Hepatocyte (in vitro differentiated cells): ENCODE data around the gene TTC17. TPM values are rescaled to one million over a fixed set of nuclear protein-coding genes. Genes with fewer than 3 reads are reported as not detected.

Experiments used
- DNase-seq: peaks from one replicate; pipeline ENCODE4 v3.0.0-alpha.2; 2016; ENCODE audit warnings: low spot score
- H2AFZ ChIP-seq: fragments of 200-600 bp; sonication (generic); 2 replicates; pipeline ENCODE4 v1.6.0; 2016; ENCODE audit warnings: antibody characterized with exemption, mild to moderate bottlenecking
- H3K27ac ChIP-seq: fragments of 200-600 bp; sonication (generic); 2 replicates; pipeline ENCODE4 v1.5.1; 2016; ENCODE audit warnings: mild to moderate bottlenecking
- H3K27me3 ChIP-seq: fragments of 200-600 bp; sonication (generic); 2 replicates; pipeline ENCODE4 v1.6.1; 2016
- H3K36me3 ChIP-seq: fragments of 200-600 bp; sonication (generic); replicated peaks from 2 replicates; pipeline ENCODE4 v1.5.1; 2016; ENCODE audit warnings: low read depth; ENCODE audit not compliant: insufficient read depth
- H3K4me1 ChIP-seq: fragments of 200-600 bp; sonication (generic); 2 replicates; pipeline ENCODE4 v1.5.1; 2016; ENCODE audit warnings: mild to moderate bottlenecking, moderate library complexity; ENCODE audit not compliant: insufficient read depth
- H3K4me2 ChIP-seq: fragments of 200-600 bp; sonication (generic); 2 replicates; pipeline ENCODE4 v1.6.0; 2016
- H3K4me3 ChIP-seq: fragments of 200-600 bp; sonication (generic); 2 replicates; pipeline ENCODE4 v1.5.1; 2016; ENCODE audit warnings: mild to moderate bottlenecking
- H3K79me2 ChIP-seq: fragments of 200-600 bp; sonication (generic); 2 replicates; pipeline ENCODE4 v1.6.0; 2017; ENCODE audit warnings: mild to moderate bottlenecking
- H3K9me2 ChIP-seq: fragments of 200-600 bp; sonication (generic); replicated peaks from 2 replicates; pipeline ENCODE4 v1.6.0; 2017; ENCODE audit warnings: mild to moderate bottlenecking; ENCODE audit not compliant: insufficient read depth
- H3K9me3 ChIP-seq: fragments of 200-600 bp; sonication (generic); 2 replicates; pipeline ENCODE4 v1.5.1; 2016; ENCODE audit warnings: low read depth, mild to moderate bottlenecking
- H4K20me1 ChIP-seq: fragments of 200-600 bp; sonication (generic); 2 replicates; pipeline ENCODE4 v1.6.0; 2016; ENCODE audit warnings: mild to moderate bottlenecking; ENCODE audit not compliant: insufficient read depth, poor library complexity, severe bottlenecking
- EZH2 ChIP-seq: fragments of 200-600 bp; sonication (generic); IDR thresholded peaks from 2 replicates; pipeline ENCODE4 v1.6.1; 2016; ENCODE audit warnings: antibody characterized with exemption, mild to moderate bottlenecking, borderline replicate concordance
- EZH2phosphoT487 ChIP-seq: fragments of 200-600 bp; sonication (generic); IDR thresholded peaks from one replicate; pipeline ENCODE4 v1.6.1; 2018; ENCODE audit warnings: antibody characterized with exemption, mild to moderate bottlenecking, low read depth, moderate library complexity; ENCODE audit not compliant: unreplicated experiment, severe bottlenecking
- WGBS: methylation state at CpG from one replicate; pipeline ENCODE4 v1.1.6; 2016; ENCODE audit warnings: low lambda C conversion rate; ENCODE audit errors: missing lambda C conversion rate; 5-methylcytosine and 5-hydroxymethylcytosine counted together
- polyA plus RNA-seq: library from polyadenylated mRNA; unstranded; fragments of >200 nt; fragmentation: Nextera tagmentation; extraction: Ambion mirVana; gene quantifications from 2 replicates; pipeline ENCODE4 v1.2.1, GENCODE V29; 2016
- total RNA-seq: library from RNA; depleted of rRNA; stranded (reverse); fragments of >200 nt; gene quantifications from 2 replicates; pipeline ENCODE4 v1.2.3, GENCODE V29; 2014
- TF ChIP-seq, protein P1 (sequence below): fragments of 200-600 bp; sonication (generic); IDR thresholded peaks from 2 replicates; pipeline ENCODE4 v1.5.1; 2016; ENCODE audit warnings: antibody characterized with exemption, mild to moderate bottlenecking; ENCODE audit not compliant: poor library complexity

The TTC17 gene
- total and polyA plus RNA-seq, 2 experiments from 2014 or later = 39.4 to 101 TPM

DNA sequence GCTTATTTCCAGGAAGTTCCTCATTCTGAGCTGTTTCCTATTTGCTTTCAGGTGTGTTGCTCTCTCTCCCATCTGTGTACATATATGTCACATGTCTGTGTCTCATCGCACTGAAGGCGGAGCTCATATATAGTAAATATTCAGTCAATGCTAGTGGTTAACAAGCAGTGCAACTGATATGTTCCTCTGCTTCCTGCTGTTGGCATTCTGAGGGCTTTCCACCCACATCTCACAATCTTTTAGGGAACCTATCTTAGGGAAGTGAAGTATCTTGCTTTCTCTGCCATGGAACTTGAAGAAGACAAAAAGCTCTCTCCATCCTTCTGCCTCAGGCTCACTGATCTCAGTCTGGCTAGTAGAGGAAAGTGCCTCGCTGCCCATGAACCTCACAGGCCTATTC, 139.8 kb downstream of the TTC17 start:
- TF ChIP-seq EZH2 = no peak
- TF ChIP-seq, protein P1, sequence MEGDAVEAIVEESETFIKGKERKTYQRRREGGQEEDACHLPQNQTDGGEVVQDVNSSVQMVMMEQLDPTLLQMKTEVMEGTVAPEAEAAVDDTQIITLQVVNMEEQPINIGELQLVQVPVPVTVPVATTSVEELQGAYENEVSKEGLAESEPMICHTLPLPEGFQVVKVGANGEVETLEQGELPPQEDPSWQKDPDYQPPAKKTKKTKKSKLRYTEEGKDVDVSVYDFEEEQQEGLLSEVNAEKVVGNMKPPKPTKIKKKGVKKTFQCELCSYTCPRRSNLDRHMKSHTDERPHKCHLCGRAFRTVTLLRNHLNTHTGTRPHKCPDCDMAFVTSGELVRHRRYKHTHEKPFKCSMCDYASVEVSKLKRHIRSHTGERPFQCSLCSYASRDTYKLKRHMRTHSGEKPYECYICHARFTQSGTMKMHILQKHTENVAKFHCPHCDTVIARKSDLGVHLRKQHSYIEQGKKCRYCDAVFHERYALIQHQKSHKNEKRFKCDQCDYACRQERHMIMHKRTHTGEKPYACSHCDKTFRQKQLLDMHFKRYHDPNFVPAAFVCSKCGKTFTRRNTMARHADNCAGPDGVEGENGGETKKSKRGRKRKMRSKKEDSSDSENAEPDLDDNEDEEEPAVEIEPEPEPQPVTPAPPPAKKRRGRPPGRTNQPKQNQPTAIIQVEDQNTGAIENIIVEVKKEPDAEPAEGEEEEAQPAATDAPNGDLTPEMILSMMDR = no peak
- TF ChIP-seq EZH2phosphoT487 = no peak
- no peak overlapping the region for H3K4me3 ChIP-seq
- no peaks in the 10 kb centered on the region for H3K79me2 ChIP-seq
- H3K27me3 ChIP-seq = no peaks in the 10 kb centered on the region
- no peaks in the 10 kb centered on the region for H3K9me2 ChIP-seq
- H4K20me1 ChIP-seq = no peaks in the 10 kb centered on the region
- H3K36me3 ChIP-seq = no peaks in the 10 kb centered on the region
- H3K9me3 ChIP-seq = no peaks in the 10 kb centered on the region
- no peak overlapping the region for H2AFZ ChIP-seq
- no peak overlapping the region for H3K4me2 ChIP-seq
- H3K27ac ChIP-seq = no peak overlapping the region
- no peak for DNase-seq
- no peaks in the 10 kb centered on the region for H3K4me1 ChIP-seq
- WGBS = 87% methylated on average over 3 of the region's 3 CpGs

DNA sequence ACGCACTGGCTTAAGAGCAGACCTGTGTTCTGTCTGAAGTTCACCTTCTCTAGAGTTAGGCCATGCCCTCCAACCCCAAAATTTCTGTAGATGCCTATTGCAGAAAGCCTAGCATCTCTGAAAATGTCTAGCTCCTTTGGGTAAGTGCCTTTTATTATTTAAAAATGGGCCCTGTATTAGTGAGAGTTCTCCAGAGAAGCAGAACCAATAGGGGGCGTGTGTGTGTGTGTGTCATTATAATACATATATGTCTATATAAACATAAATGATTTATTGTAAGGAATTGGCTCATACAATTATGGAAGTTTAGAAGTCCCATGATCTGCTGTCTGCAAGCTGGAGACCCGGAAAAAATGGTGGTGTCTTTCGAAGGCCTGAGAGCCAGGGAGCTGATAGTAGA, 144.7 kb downstream of the TTC17 start:
- DNase-seq = no peak
- H3K9me2 ChIP-seq = no peaks in the 10 kb centered on the region
- H3K27me3 ChIP-seq = no peaks in the 10 kb centered on the region
- no peaks in the 10 kb centered on the region for H3K79me2 ChIP-seq
- no peak overlapping the region for H3K4me2 ChIP-seq
- H3K36me3 ChIP-seq = no peaks in the 10 kb centered on the region
- H4K20me1 ChIP-seq = no peaks in the 10 kb centered on the region
- no peaks in the 10 kb centered on the region for H3K9me3 ChIP-seq
- 78% methylated on average over 4 of the region's 4 CpGs for WGBS
- H2AFZ ChIP-seq = no peak overlapping the region
- no peak overlapping the region for H3K27ac ChIP-seq
- H3K4me3 ChIP-seq = no peak overlapping the region
- TF ChIP-seq EZH2phosphoT487 (no peak), EZH2 (no peak)
- TF ChIP-seq, protein P1 = no peak
- H3K4me1 ChIP-seq = no peaks in the 10 kb centered on the region

DNA sequence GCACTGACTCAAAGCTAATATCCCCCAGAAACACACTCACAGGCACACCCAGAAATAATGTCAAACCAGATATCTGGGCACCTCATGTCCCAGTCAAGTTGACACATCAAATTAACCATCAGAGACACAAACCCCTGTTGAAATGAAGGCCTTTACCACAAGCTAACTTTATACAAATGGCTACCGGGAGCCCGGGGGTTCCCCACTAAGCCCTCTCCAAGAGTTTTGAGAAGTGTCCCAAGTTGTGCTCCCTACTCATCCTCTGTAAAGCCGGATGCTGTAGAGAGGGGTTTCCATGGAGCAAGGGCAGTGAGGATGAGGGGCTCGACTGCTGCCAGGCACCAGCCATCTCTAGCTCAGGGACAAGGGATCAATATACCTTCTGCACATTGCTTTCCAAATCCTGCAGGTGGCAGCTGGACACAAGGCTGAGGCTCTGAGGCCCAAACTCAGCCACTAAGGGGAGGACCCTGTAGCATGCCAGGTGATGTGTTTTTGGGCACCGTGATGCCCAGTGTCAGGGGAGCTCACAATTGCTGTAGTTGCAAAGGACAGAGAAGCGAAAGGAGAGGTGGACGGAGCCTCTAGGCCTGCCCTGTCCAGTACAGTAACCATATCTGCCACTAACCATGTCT, 145.7 kb downstream of the TTC17 start:
- H3K27ac ChIP-seq = no peak overlapping the region
- H3K9me2 ChIP-seq = no peaks in the 10 kb centered on the region
- H3K79me2 ChIP-seq = no peaks in the 10 kb centered on the region
- H3K4me3 ChIP-seq = no peak overlapping the region
- H3K36me3 ChIP-seq = no peaks in the 10 kb centered on the region
- 78% methylated on average over 7 of the region's 7 CpGs for WGBS
- no peaks in the 10 kb centered on the region for H3K4me1 ChIP-seq
- H3K4me2 ChIP-seq = no peak overlapping the region
- H3K9me3 ChIP-seq = no peaks in the 10 kb centered on the region
- TF ChIP-seq EZH2 = no peak
- TF ChIP-seq, protein P1 = peak; percentile 33
- no peak for DNase-seq
- H4K20me1 ChIP-seq = no peaks in the 10 kb centered on the region
- H3K27me3 ChIP-seq = no peaks in the 10 kb centered on the region
- H2AFZ ChIP-seq = no peak overlapping the region
